Embryonic facial prominence (tissue), 1 donor: Measurements from ENCODE around the gene APOE.
"Not testable (repeated sequence)": the region's sequence is repeated elsewhere in the genome, so short reads cannot be mapped to it uniquely, and the experiment has no call there.

Experiments
- DNase-seq: peaks from one replicate; pipeline ENCODE4 v3.0.0-alpha.2; 2016; ENCODE audit errors: extremely low spot score

The APOE gene

GRCh38 chr19:44884566-44884965, 21.0 kb upstream of the APOE start:
- DNase-seq: no peak

- no peak for DNase-seq
Observed at GRCh38 chr19:44886141-44886540, 19.5 kb upstream of the APOE start.

GRCh38 chr19:44887648-44888047, 17.9 kb upstream of the APOE start:
- no peak for DNase-seq

GRCh38 chr19:44888335-44888734, 17.3 kb upstream of the APOE start:
- DNase-seq: not testable (repeated sequence)

GRCh38 chr19:44889830-44890365, 15.7 kb upstream of the APOE start:
- no peak for DNase-seq

GRCh38 chr19:44890366-44891015, 15.1 kb upstream of the APOE start:
- DNase-seq: peak; percentile 99

- DNase-seq: no peak
Observed at GRCh38 chr19:44891016-44891882, 14.3 kb upstream of the APOE start, which contains the start of gene TOMM40. Gene TOMM40, plus strand, starts transcription at chr19:44891254. Its CDS starts 162 bp downstream, at chr19:44891416.

GRCh38 chr19:44892932-44893331, 12.7 kb upstream of the APOE start:
- no peak for DNase-seq

GRCh38 chr19:44893332-44894051, 12.1 kb upstream of the APOE start:
- no peak for DNase-seq

- no peak for DNase-seq
Observed at GRCh38 chr19:44894052-44894400, 11.6 kb upstream of the APOE start.

GRCh38 chr19:44894946-44895345, 10.7 kb upstream of the APOE start:
- no peak for DNase-seq

GRCh38 chr19:44897835-44898234, 7.8 kb upstream of the APOE start:
- DNase-seq: no peak

- no peak for DNase-seq
Observed at GRCh38 chr19:44900328-44901244, 5.0 kb upstream of the APOE start.

- no peak for DNase-seq
Observed at GRCh38 chr19:44903216-44903601, 2.4 kb upstream of the APOE start.

GRCh38 chr19:44903602-44904425, 1.8 kb upstream of the APOE start:
- DNase-seq: no peak

GRCh38 chr19:44904426-44904994, 1.1 kb upstream of the APOE start:
- DNase-seq: no peak

- no peak for DNase-seq
Observed at GRCh38 chr19:44907613-44908012, 2.0 kb downstream of the APOE start.

GRCh38 chr19:44908074-44908835, 2.7 kb downstream of the APOE start:
- no peak for DNase-seq

GRCh38 chr19:44908836-44909261, 3.3 kb downstream of the APOE start:
- DNase-seq: no peak
